NCI-H524 (cell line): Measurements from ENCODE around the gene NUP98.
"Not testable (repeated sequence)": the region's sequence is repeated elsewhere in the genome, so short reads cannot be mapped to it uniquely, and the experiment has no call there.

ENCODE experiments used
- DNase-seq, 2 experiments: peaks; one replicate each; lab custom pipeline; 2025; lab: John Stamatoyannopoulos, UW

Gene NUP98

GRCh38 chr11:3826721-3827120 lies 29.4 kb upstream of the NUP98 start:
- no peak for DNase-seq

- DNase-seq: no peak
Measured at GRCh38 chr11:3825473-3826154, 28.3 kb upstream of the NUP98 start.

DNA sequence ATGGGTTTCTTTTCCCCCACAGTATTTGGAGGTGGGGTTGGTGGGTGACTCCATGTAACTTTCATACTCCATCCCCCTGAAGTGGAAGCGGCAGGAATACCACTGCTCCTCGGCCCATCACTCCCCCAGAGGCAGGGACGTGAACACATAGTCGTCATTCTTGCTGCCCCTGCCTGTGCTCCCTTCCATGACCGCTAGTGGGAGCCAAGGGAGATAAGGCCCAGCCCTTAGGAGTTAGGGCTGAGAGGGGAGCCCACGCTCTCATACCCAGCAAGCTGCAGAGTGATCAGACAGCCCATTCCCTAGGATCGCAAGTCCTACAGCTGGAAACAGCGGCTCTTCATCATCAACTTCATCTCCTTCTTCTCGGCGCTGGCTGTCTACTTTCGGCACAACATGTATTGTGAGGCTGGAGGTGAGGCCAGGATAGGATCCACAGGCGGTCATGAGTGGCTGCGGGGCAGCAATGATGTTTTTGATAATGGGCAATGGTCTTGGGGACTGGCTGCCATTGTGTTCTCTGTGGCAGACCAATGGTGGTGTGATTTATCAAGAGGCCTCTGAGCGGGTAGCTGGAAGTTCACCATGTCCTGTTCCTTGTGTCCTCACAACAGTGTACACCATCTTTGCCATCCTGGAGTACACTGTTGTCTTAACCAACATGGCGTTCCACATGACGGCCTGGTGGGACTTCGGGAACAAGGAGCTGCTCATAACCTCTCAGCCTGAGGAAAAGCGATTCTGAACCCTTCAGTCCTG lies 27.5 kb upstream of the NUP98 start:
- peak; percentile 6 to 20 for DNase-seq

GRCh38 chr11:3823762-3824506 lies 26.6 kb upstream of the NUP98 start:
- no peak for DNase-seq

DNA sequence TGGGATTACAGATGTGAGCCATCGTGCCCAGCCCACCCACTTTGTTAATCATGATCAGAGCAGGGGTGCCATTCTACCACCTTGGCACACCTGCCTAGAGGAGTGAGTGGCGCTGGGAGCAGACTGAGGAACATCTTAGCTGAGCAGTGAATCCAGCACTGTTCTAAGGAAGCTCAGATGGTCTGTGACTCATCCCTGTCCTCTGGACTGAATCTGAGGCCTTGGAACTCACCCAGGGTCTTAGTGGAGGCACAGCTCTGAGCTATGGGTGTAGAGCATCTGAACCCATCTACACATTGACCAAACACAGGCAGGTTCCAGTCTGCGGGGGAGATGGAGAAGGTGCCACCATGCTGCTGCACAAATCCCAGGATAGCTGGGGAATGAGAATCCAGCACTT lies 25.9 kb upstream of the NUP98 start:
- no peak for DNase-seq

DNA sequence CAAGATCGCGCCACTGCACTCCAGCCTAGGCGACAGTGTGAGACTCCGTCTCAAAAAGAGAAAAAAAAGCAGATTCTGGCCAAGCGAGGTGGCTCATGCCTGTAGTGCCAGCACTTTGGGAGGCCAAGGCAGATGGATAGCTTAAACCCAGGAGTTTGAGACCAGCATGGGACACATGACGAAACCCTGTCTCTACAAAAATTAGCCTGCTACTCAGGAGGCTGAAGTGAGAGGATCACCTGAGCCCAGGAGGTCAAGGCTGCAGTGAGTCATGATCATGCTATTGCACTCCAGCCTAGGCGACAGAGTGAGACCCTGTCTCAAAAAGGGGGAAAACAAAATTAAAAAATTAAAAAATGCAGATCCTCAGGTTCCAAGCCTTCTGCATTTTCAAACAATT lies 25.0 kb upstream of the NUP98 start:
- no peak for DNase-seq

DNA sequence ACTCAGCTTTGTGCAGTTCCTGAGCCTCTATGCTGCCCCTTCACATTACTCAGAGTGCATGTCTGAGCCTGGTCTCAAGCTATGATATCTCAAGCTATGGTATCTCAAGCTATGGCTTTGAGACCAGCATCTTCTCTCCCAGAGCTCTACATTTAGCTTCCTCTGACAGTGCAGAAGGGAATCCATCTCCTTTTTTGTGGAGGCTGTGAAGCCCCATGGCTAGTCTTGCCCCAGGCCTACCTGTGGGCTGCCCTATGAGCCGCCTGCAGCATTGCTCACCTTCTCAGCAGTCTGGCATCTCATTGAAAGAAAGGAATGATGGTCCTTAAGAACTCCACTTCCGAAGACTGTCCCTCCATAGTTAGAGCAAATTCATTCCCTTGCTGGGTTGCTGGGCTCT lies 23.6 kb upstream of the NUP98 start:
- DNase-seq: no peak

GRCh38 chr11:3817181-3817800 lies 19.9 kb upstream of the NUP98 start:
- DNase-seq: no peak

DNA sequence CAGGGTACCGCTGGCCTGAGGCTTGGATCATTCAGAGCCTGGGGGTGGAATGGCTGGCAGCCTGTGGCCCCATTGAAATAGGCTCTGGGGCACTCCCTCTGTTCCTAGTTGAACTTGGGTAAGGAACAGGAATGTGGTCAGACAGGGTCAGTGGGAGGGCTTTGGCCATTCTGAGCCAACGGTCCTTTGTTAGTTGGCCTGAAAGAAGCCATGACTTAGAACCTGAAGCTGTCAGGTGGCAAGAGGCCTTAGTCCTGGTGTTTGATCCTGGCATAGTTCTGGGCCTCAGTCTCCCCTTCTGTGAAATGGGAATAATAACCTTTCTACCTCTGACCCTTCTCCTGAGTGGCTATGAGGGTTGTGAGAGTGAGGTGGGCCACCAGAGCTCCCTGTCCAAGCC lies 19.3 kb upstream of the NUP98 start:
- no peak for DNase-seq

GRCh38 chr11:3815845-3816244 lies 18.5 kb upstream of the NUP98 start:
- no peak for DNase-seq

DNA sequence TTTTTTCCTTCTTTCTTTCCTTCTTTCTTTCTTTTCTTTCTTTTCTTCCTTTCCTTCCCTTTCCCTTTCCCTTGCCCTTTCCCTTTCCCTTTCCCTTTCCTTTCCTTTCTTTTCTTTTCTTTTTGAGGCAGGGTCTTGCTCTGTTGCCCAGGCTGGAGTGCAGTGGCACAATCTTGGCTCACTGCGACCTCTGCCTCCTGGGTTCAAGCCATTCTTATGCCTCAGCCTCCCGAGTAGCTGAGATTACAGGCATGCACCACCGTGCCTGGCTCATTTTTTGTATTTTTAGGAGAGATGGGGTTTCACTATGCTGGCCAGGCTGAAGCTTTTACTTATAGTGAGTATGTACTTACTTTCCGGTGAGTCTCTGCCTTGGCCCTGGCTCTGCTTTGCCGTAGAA lies 17.5 kb upstream of the NUP98 start:
- DNase-seq: not testable (repeated sequence)

DNA sequence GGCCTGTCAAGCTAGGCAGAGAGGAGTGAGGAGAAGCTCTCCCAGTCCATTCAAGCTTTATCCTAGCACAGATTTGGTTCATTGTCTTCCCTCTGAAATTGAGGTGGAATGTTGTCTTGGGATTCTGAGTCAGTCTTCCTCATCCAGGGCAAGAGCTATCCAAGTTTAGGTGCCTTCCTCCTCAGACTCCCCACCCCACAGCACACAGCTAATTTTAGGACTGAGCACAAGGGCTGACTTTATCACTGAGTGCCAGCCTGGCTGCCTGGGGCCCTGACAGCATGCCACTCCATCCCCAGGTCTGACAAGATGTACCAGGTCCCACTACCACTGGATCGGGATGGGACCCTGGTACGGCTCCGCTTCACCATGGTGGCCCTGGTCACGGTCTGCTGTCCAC lies 13.6 kb upstream of the NUP98 start:
- DNase-seq: no peak

DNA sequence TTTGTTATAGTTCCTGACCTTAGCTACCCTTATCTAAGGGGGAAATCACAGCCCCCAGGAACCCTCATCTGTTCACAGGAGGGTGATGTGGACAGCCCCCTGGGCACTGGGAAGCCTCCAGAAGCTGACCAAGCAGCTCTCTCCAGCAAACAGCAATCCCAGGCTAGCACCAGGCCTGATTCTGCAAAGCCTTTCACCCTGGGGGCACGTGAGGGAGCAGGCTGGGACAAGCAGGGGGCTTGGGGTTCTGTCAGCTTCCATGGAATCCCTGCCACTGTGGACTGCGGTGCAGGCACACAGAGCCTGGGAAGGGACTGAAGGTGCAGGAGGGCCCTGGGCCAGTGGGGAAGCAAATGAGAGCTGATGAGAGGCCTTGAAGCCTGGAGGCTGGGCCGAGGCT lies 13.1 kb upstream of the NUP98 start:
- no peak for DNase-seq

- no peak for DNase-seq
Measured at GRCh38 chr11:3809624-3809928, 12.2 kb upstream of the NUP98 start.

- peak; percentile 36 to 63 for DNase-seq
Measured at GRCh38 chr11:3808861-3809623, 11.7 kb upstream of the NUP98 start.

DNA sequence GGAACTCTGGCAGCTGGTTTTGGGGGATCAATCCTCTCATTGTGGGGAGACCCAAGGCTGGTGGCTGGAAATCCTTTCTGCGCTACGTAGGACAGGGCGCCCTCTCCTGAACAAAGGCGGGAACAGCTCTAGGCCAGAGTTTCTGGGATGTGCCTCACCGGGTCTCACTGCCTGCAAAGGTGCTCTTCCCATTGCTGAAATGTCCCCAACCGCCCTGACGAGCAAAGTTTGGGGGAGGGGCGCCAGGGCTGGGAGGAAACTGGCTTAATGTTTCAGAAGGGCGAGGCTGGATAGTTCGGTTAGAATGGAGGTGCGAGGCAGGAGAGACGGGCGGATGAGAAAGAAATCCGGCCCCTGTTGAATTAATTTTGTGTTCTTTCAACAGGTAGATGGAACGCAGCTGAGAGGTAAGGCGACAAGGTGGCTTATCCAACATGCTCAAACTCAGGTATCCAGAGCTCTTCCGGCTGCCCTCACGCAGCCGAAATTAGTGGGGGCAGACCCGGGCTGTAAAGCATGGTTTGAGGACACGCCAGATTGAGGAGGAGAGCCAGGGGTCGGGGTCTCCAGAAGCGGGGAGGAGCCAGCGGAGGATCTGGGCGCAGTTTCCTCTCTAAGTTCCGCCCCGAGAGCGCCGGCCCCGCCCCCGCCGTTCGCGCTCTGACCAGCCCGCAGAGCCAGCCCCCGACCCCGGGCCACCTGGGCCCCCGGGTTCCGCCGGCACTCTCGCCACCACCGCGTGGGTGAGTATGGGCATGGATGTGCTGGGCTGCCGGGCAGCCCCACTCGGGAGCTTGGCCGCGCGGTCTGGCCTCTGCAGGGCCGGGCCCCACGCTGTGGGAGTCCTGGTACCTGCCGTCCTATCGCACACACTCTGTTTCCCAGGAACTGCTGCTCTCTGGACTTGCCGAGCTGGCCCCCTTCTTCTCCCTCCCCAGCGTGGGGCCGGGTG lies 10.8 kb upstream of the NUP98 start, which contains the start of gene PGAP2:
Gene PGAP2 (plus strand): TSS at position 652 of the 952 bp plus-strand sequence. CDS start 2,700 bp downstream, outside the sequence.
- peak; percentile 31 to 66 for DNase-seq

GRCh38 chr11:3803726-3804495 lies 6.6 kb upstream of the NUP98 start:
- no peak for DNase-seq

- DNase-seq: no peak
Measured at GRCh38 chr11:3802011-3802790, 4.8 kb upstream of the NUP98 start.

- DNase-seq: no peak
Measured at GRCh38 chr11:3799873-3800272, 2.5 kb upstream of the NUP98 start.
